Measurements from ENCODE around the gene FAM118B.

DNA sequence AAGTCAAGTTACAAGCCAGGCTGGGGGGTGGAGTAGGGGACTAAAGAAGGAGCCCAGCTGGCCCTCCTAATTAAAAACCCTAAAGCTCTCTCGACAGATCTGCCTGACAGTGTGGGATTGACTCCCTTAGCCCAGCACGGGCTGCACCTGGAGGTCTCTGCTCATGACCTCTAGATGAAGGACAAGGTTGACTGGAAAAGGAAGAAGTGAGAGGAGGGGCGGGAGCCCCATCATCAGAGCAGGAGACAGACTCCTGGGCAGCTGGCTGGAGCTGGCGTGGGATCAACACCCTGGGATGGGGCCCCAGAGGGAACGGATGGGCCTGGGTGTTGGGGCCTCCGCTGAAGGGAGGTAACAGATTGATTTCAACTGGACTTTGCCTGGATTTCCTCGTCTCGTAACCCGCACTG, 46.3 kb upstream of the FAM118B start:
- TF ChIP-seq POLR2A (IDR thresholded peaks at IDR 0.05): no peak
- TF ChIP-seq, protein P1, sequence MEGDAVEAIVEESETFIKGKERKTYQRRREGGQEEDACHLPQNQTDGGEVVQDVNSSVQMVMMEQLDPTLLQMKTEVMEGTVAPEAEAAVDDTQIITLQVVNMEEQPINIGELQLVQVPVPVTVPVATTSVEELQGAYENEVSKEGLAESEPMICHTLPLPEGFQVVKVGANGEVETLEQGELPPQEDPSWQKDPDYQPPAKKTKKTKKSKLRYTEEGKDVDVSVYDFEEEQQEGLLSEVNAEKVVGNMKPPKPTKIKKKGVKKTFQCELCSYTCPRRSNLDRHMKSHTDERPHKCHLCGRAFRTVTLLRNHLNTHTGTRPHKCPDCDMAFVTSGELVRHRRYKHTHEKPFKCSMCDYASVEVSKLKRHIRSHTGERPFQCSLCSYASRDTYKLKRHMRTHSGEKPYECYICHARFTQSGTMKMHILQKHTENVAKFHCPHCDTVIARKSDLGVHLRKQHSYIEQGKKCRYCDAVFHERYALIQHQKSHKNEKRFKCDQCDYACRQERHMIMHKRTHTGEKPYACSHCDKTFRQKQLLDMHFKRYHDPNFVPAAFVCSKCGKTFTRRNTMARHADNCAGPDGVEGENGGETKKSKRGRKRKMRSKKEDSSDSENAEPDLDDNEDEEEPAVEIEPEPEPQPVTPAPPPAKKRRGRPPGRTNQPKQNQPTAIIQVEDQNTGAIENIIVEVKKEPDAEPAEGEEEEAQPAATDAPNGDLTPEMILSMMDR (IDR thresholded peaks at IDR 0.05 in 8 of 11, conservative IDR thresholded peaks at IDR 0.05 in 3 of 11): no peak
- TF ChIP-seq POLR2AphosphoS5 (IDR thresholded peaks at IDR 0.05): no peak

All from spleen (tissue), 7 donors.